Stimulated activated CD8-positive, alpha-beta memory T cell treated with anti-CD3 and anti-CD28 coated beads, Interleukin-15, amount 100 ng/mL, for 48 hours (primary cell): Measurements from ENCODE around the gene QRICH1.

Experiments used
- DNase-seq, 2 donors: peaks; one replicate each; pipeline ENCODE4 v3.0.0-alpha.2; 2020; ENCODE audit warnings: low read depth in 2 of 2

The QRICH1 gene

DNA sequence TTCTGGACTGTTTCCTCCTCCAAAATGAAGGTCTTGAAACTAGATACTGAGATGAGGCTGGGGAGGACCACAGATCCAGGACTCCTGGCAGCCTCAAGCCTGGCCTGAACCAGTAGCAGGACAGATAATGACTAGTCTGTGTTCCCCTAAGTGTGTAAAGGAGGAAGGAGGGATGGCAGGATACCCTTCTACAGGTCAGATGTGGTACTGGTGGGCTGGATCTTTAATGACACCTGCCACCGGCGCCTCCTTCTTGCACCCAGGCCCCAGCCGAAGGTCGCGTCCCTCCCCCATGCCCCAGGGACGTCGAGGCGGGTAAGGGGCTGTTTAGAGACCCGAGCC is 26.2 kb upstream of the QRICH1 start:
- no peak for DNase-seq

- DNase-seq: no peak
These were observed 25.6 kb upstream of the QRICH1 start for GRCh38 chr3:49119439-49119838.

GRCh38 chr3:49119036-49119435 is 25.2 kb upstream of the QRICH1 start:
- no peak for DNase-seq

DNA sequence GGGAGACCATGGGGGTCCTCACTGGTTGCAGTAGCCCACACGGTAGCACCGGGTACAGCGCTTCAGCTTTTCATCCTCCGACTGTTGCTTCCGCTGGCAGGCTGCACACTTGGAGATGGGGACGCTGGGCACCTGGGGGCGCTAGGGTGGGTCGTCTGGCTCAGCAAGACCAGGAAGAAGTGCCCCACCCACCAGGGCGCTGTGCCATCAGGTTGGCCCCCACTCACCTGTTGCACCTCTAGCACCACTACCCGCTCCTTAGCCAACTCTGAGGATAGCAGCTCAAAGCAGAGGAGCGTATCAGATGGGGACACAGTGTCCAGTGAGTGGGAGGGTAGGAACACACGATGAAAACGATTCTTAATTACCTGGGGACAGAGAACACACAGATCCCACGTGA is 18.4 kb upstream of the QRICH1 start:
- no peak for DNase-seq

DNA sequence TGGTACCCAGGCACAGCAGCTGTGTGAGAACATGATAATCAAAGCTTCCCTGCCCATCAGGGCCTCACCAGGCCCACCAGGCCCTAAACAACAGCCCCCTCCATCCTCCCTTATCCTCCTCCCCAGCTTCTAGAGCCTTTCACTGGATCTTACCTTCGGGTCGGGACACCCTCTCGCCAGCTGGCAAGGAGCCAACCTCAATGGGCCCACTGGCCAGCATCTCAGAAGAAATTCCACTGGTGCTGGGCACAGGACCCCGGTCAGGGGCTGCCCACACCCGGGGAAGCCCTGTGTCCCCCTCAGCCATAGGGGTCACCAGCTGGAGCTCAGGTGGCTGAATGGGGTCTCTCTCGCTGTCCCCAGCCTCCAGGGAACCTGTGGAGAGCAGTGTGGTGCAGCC is 17.5 kb upstream of the QRICH1 start:
- no peak for DNase-seq

DNA sequence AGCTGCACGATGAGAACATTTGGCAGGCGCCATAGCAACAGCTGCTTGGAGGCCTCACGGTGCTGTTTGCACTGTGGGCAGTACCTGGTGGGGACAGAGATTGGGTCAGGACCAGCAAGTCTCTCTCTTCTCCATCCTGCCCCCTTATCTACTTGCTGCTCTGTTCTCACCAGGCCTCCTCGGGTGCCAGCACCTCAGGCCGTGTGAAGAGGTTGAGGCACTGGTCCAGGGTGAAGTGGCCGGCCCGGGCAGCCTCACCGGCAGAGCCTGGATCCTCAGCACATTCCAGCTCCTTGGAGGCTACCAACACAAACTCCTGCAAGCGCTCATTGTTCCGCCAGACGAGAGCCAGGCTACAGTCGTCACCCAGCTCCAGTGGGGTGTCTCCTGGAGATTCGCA is 16.9 kb upstream of the QRICH1 start:
- no peak for DNase-seq

DNA sequence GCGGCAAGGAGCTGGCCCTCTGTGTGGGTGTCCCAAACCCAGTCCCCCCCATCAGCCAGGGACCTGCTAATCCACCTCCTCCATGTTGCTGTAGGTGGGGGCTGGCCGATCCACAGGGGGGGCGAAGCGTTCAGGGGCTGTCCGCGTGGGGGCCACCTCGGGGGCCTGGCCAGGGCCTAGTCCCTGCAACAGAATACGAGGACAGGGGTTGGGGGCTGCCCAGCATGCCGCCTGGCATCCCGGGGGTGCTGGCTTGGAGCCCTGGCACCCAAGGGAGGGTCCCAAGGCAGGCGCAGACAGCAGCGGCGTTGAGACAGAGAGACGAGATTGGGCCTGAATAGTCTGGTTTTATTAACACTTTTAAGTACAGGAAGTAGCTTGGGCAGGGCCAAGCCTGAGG is 14.5 kb upstream of the QRICH1 start:
- DNase-seq: no peak

- peak; percentile 84 to 87 for DNase-seq
These were observed 10.8 kb upstream of the QRICH1 start, which contains the start of gene QARS1 for GRCh38 chr3:49104427-49105291. TSS of gene QARS1 (minus strand) at chr3:49104757. CDS start at chr3:49104733, 24 bp downstream.

DNA sequence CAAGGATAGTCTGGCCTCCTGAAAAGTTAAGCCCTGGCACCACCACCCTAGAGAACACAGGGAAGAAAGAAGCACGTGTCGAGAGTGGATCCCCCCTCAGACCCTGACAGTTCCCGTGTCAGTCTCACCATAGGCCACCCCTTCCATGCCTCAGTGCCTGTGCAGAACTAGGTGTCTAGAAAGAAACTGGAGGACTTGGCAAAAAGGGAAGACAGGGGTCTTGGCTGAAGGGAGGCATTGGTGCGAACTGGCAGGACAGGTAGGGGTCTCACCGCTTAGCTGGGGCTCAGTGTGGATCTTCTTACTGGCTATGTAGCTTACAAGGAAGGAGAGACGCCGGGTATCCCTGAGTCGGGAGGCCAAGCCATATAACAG is 10.2 kb upstream of the QRICH1 start:
- no peak for DNase-seq

DNA sequence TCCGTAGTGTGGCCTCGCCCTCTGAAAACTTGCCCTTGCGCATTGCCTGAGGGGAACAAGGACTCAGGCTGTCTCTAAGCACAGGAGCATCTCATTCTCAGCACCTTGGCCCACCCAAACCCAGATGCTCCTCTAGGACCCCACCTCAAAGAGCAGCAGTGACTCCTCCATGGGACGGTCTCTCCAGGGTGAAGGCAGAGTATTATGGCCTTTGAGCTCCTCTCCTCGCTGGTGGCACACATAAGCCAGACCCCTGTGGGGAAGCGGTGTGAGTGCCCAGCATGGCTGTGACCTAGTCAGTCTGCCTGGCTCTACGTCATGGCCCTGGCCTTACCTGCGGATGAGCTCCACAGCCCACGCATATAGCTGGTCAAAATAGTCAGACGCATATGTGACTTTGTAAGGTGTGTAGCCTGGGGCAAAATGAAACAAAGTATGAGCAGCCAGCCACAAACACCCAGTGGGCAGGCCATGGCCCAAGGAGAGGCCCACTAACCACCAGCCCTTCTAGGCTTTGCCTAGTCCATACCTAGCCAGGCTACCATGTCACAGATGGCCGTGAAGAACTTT is 6.3 kb upstream of the QRICH1 start:
- DNase-seq: no peak

- no peak for DNase-seq
These were observed 5.2 kb upstream of the QRICH1 start for GRCh38 chr3:49098910-49099630.

GRCh38 chr3:49098429-49098828 is 4.6 kb upstream of the QRICH1 start:
- no peak for DNase-seq

DNA sequence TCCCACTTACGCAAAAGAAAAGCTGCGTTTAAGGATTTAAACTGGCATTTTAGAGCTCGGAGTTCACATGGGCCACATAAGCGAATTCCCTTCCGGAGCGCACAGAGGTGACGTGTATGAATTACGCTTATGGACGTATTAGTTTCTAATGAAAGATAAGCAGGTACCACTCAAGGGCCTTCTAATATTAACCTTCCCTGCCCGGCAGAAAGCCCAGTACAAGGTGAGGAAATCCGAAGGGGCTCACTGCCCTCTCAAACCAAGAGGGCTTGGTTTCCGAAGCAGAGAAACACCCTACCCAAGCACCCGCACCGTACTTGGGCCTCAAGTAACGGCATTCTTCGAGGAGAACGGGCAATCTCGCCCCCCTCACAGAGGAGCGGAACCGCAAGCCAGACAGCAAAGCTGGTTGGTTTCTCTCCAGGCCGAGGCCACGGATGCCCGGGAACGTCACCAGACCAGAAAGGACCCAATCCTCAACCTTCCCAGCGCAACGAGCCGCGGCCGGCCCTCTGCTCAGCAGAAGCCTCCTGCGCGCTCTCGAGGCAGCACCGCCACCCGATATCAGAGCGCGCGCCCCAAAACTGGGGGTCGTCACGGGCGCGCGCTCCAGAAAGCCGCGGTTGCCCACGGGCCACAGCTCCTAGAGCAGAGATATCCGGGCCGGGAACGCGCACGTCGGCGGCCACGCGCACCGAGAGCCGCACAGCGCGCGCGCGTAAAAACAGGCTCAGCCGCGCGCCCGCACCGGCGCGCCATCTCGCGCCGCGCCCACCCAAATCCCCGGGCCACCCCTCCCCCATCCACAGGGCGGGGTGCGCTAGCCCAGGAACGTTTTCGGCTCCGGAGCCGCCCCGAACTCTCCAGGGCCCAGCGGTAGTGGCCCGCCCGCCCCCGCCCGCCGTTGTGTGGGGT is 676 bp downstream of the QRICH1 start:
- DNase-seq: peak; percentile 70 to 78

DNA sequence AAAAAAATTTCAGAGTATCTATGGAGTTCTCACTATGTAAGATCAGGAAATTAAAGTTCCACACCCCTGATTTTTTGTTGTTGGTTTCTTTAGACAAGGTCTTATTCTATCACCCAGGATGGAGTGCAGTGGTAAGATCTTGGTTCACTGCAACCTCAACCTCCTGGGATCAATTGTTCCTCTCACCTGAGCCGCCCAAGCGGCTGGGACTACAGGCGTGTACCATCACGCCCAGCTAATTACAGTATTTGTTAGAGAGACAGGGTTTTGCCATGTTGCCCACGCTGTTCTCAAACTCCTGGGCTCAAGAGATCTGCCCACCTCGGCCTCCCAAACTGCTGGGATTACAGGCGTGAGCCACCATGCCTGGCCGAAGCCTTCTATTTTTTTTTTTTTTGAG is 12.4 kb downstream of the QRICH1 start:
- no peak for DNase-seq

DNA sequence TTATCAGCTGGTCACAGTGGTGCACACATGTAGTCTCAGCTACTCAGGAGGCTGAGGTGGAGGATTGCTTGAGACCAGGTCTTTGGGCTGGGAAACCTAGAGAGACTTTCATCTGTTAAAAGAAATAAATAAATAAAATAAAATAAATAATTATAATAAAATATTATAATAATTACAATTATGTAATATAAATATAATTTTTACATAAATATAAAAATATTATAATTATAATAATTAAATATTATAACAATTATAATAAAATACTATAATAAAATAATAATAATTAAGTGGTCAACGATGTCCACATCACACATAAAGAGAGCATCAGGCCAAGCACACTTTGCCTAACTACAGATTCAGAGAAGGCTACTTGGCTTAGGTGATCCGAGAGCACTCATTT is 14.6 kb downstream of the QRICH1 start:
- DNase-seq: no peak

DNA sequence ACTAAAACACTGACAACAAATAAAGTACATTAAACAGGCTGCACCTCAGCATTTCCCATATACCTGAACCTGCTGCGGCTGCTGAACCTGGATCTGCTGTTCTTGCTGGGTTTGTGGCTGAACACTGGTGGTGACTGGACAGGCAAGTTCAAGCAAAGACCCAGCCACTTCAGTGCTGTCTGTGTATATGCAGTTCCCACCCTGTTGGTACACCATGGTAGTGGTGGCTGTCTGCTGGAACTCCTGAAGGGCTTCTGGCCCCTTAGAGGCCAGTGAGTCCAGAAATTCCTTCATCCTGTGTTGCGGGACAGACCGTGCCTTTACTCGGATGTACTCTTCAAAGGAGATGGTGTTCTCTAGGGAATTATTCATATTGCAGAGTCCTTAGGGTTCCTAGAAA is 17.2 kb downstream of the QRICH1 start:
- no peak for DNase-seq

DNA sequence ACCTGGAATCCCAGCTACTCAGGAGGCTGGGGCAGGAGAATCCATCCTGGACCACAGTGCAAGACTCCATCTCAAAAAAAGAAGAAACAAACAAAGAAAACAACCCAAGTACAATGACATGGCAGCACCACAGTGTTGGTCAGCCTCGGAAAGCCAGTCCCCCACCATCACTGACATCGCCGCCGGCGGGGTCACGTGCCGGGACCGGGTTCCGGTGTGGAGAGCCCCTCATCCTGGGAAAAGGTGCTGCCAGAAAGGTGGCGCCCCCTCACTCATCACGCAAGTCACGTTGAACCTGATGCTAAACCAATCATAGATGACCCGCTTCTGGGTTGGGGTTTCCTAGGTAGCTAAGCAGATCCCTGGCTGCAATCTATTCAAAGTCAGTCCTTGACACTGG is 17.8 kb downstream of the QRICH1 start:
- DNase-seq: no peak

GRCh38 chr3:49058011-49058410 is 35.9 kb downstream of the QRICH1 start:
- DNase-seq: no peak

DNA sequence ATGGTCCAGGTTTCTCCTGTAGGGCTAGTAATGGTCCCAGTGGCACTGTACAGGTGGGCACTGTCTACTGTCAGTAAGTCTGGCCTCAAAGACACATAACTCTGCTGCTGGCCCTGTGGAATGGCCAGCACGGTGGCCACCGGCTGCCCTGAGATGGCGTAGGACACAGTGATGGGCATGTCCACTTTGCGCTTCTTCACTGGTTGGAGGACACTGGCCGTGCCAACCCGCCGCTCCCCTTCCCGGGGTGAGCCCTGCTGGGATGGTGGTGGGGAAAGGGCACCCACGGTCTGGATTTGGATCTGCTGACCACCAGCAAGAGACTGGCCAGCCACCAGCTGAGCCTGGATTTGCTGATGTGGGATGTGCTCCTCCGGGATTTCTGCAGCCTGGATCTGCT is 36.6 kb downstream of the QRICH1 start:
- no peak for DNase-seq

- DNase-seq: no peak
These were observed 39.5 kb downstream of the QRICH1 start for GRCh38 chr3:49054344-49054862.

DNA sequence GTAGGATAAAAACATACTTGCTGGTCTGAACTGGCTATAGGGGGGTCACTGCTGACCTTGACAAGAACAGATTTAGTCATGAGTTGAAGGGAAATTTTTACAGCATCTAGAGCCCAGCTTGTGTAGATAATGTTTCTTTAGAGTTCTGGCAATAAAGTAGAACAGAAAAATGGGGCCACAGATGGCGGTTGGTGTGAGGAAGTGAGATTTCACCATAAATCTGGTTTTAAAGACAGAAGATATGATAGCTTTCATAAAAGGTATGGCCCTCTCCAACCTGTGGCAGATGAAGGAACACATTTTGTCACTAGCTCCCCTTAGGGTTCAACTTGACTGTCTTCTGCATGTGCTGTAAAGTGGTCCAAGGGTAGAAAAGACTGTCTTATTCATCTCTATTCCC is 40.3 kb downstream of the QRICH1 start:
- no peak for DNase-seq

GRCh38 chr3:49035281-49035680 is 58.6 kb downstream of the QRICH1 start:
- no peak for DNase-seq
